HCT116 (cell line): ENCODE measurements around the gene ATP1A4. TPM values are rescaled to one million over a fixed set of nuclear protein-coding genes. Genes with fewer than 3 reads are reported as not detected.

Experiments
- ATAC-seq: fragments of 200-7000 bp; cut with Tn5 transposase; 2 replicates; pipeline ENCODE4 v1.9.1; 2020; ENCODE audit warnings: mild to moderate bottlenecking, moderate library complexity
- BruUV-seq: library from RNA; stranded (reverse); fragments of 400-500 nt; replicated peaks from 2 replicates; lab custom pipeline; 2021; lab: Mats Ljungman, UMichigan
- CTCF ChIA-PET: fragments of 300-600 bp; sonication (Branson Sonifier 250); formaldehyde crosslinking; loops from one replicate; lab custom pipeline; 2021; ENCODE audit warnings: antibody characterized with exemption; lab: Charles Lee
- POLR2A ChIA-PET: fragments of 300-600, 350-600 bp; sonication (Branson Sonifier 250); formaldehyde crosslinking; loops from one replicate; lab custom pipeline; 2021; ENCODE audit warnings: antibody characterized with exemption; lab: Charles Lee
- RAD21 ChIA-PET, 2 experiments: fragments of 300-600 bp; sonication (Branson Sonifier 250); formaldehyde crosslinking; loops; one replicate each; lab custom pipeline; 2023; ENCODE audit warnings: low total read pairs in 2 of 2; ENCODE audit not compliant: uncharacterized antibody in 2 of 2, unreplicated experiment in 2 of 2, low non-redundant PET in 1 of 2; lab: Charles Lee
- DNase-seq: peaks from one replicate; pipeline ENCODE4 v3.0.0-alpha.2; 2010; ENCODE audit warnings: low read depth, low spot score
- H2AFZ ChIP-seq: fragments of 200-600 bp; shearing (Covaris generic), sonication (generic); 2 replicates; pipeline ENCODE4 v1.6.1; 2017; ENCODE audit warnings: low read depth, mixed run types, mixed read lengths, antibody characterized with exemption, low read length; ENCODE audit not compliant: poor library complexity, severe bottlenecking
- H3K27ac ChIP-seq: 2 replicates; pipeline ENCODE4 v1.5.1; 2012; ENCODE audit warnings: low read depth, low read length
- H3K27me3 ChIP-seq: fragments of 200-600 bp; sonication (generic); 2 replicates; pipeline ENCODE4 v1.6.1; 2016; ENCODE audit warnings: mixed run types, low read length, mixed read lengths; ENCODE audit not compliant: insufficient read depth
- H3K36me3 ChIP-seq, 2 experiments: fragments of 200-500 bp in 1 of 2; fragments of 200-600 bp in 1 of 2; sonication (Bioruptor generic) in 1 of 2; sonication (generic) in 1 of 2; 2 replicates each; pipeline versions ENCODE4 v1.5.1 to v1.6.1; 2014 to 2016; ENCODE audit warnings: low read length in 2 of 2, inconsistent platforms in 1 of 2, mixed read lengths in 1 of 2, mixed run types in 1 of 2; ENCODE audit not compliant: insufficient read depth in 2 of 2, control insufficient read depth in 1 of 2
- H3K4me1 ChIP-seq, 2 experiments: fragments of 200-600 bp in 1 of 2; sonication (generic) in 1 of 2; 2 replicates each; pipeline versions ENCODE4 v1.5.1 to v1.6.1; 2012 to 2017; ENCODE audit warnings: low read length in 2 of 2, inconsistent platforms in 1 of 2, mild to moderate bottlenecking in 1 of 2, mixed read lengths in 1 of 2, mixed run types in 1 of 2, moderate library complexity in 1 of 2; ENCODE audit not compliant: insufficient read depth in 2 of 2, control insufficient read depth in 1 of 2
- H3K4me2 ChIP-seq: fragments of 200-600 bp; sonication (generic); 2 replicates; pipeline ENCODE4 v1.6.1; 2017; ENCODE audit warnings: mixed run types, low read length, mixed read lengths
- H3K4me3 ChIP-seq, 2 experiments: fragments of 200-600 bp in 1 of 2; sonication (generic) in 1 of 2; replicated peaks in 1 of 2; 2 replicates each; pipeline ENCODE4 v1.5.1; 2011 to 2016; ENCODE audit warnings: low read length in 2 of 2, control low read depth in 1 of 2, low read depth in 1 of 2, mild to moderate bottlenecking in 1 of 2, mixed read lengths in 1 of 2, mixed run types in 1 of 2
- H3K79me2 ChIP-seq: fragments of 200-600 bp; sonication (generic); 2 replicates; pipeline ENCODE4 v1.6.1; 2017; ENCODE audit warnings: mild to moderate bottlenecking, mixed run types, low read length, moderate library complexity, mixed read lengths; ENCODE audit not compliant: insufficient read depth
- H3K9ac ChIP-seq: fragments of 200-600 bp; sonication (generic); 2 replicates; pipeline ENCODE4 v1.6.1; 2016; ENCODE audit warnings: low read length, mixed read lengths
- H3K9me2 ChIP-seq: fragments of 200-600 bp; sonication (generic), shearing (Covaris generic); 2 replicates; pipeline ENCODE4 v1.6.1; 2017; ENCODE audit warnings: mixed run types, mild to moderate bottlenecking, moderate library complexity; ENCODE audit not compliant: insufficient read depth
- H3K9me3 ChIP-seq, 2 experiments: fragments of 200-500 bp in 1 of 2; fragments of 200-600 bp in 1 of 2; sonication (Bioruptor generic) in 1 of 2; sonication (generic) in 1 of 2; 2 replicates each; pipeline ENCODE4 v1.6.1; 2014 to 2017; ENCODE audit warnings: low read length in 2 of 2, mixed read lengths in 2 of 2, inconsistent platforms in 1 of 2, low read depth in 1 of 2, mild to moderate bottlenecking in 1 of 2, mixed run types in 1 of 2, moderate library complexity in 1 of 2; ENCODE audit not compliant: control insufficient read depth in 1 of 2, insufficient read depth in 1 of 2
- H4K20me1 ChIP-seq: fragments of 200-600 bp; sonication (generic), shearing (Covaris generic); 2 replicates; pipeline ENCODE4 v1.6.1; 2017; ENCODE audit warnings: mixed run types, mild to moderate bottlenecking, moderate library complexity; ENCODE audit not compliant: insufficient read depth
- CBX3 ChIP-seq: IDR thresholded peaks from 2 replicates; pipeline ENCODE4 v1.6.1; 2012; ENCODE audit warnings: low read depth
- EGR1 ChIP-seq: IDR thresholded peaks from 2 replicates; pipeline ENCODE4 v1.6.1; 2012; ENCODE audit warnings: low read depth
- EZH2 ChIP-seq: fragments of 200-600 bp; sonication (generic); IDR thresholded peaks from 2 replicates; pipeline ENCODE4 v1.6.1; 2017; ENCODE audit warnings: antibody characterized with exemption, mixed run types
- JUND ChIP-seq: IDR thresholded peaks from 2 replicates; pipeline ENCODE4 v1.6.1; 2012
- MAX ChIP-seq: IDR thresholded peaks from 2 replicates; pipeline ENCODE4 v1.6.1; 2012
- RAD21 ChIP-seq: IDR thresholded peaks from 2 replicates; pipeline ENCODE4 v1.6.1; 2012; ENCODE audit warnings: low read depth, mild to moderate bottlenecking
- SIN3A ChIP-seq: IDR thresholded peaks from 2 replicates; pipeline ENCODE4 v1.6.1; 2012; ENCODE audit warnings: low read depth
- SRF ChIP-seq: IDR thresholded peaks from 2 replicates; pipeline ENCODE4 v1.6.1; 2012; ENCODE audit warnings: low read depth
- YY1 ChIP-seq: IDR thresholded peaks from 2 replicates; pipeline ENCODE4 v1.6.1; 2011; ENCODE audit warnings: low read length, low read depth, moderate library complexity, mild to moderate bottlenecking; ENCODE audit not compliant: insufficient replicate concordance; ENCODE audit errors: extremely low read depth
- ZFX ChIP-seq: fragments of 450-650 bp; IDR thresholded peaks from 2 replicates; pipeline ENCODE4 v1.6.1; 2017
- intact Hi-C: fragments of 100-400 bp; cut with micrococcal nuclease; formaldehyde crosslinking; loops from 2 replicates; pipeline ENCODE4 v1.10.0; 2022
- total RNA-seq: library from RNA; stranded (reverse); gene quantifications from one replicate; pipeline ENCODE4 v1.2.1, GENCODE V29; 2021; ENCODE audit not compliant: unreplicated experiment
- TF ChIP-seq, protein P1 (sequence below), 3 experiments: fragments of 200-600 bp in 1 of 3; sonication (generic) in 1 of 3; IDR thresholded peaks in 2 of 3; conservative IDR thresholded peaks in 1 of 3; 2 replicates each; pipeline ENCODE4 v1.5.1; 2012 to 2017; ENCODE audit warnings: low read depth in 2 of 3, low read length in 2 of 3, antibody characterized with exemption in 1 of 3, borderline replicate concordance in 1 of 3, control low read depth in 1 of 3, mild to moderate bottlenecking in 1 of 3, mixed read lengths in 1 of 3, mixed run types in 1 of 3, moderate library complexity in 1 of 3; ENCODE audit not compliant: insufficient read depth in 1 of 3

ATP1A4 gene
- total RNA-seq, 1 experiment from 2014 or later: not detected

- intact Hi-C loops: loop anchor here (1.0 to 2.0 kb wide), 2 partner anchors 62 to 89 kb away; no protein-coding TSS in a partner anchor
- H3K4me1 ChIP-seq: no peaks in the 10 kb centered on the region
- H4K20me1 ChIP-seq: no peaks in the 10 kb centered on the region
- RAD21 ChIA-PET: no interaction called here
- no peaks in the 10 kb centered on the region for H3K9me2 ChIP-seq
- TF ChIP-seq YY1: no peak
- no peak for TF ChIP-seq JUND
- TF ChIP-seq MAX: no peak
- TF ChIP-seq EGR1: no peak
- TF ChIP-seq SRF: no peak
- no peak for TF ChIP-seq ZFX
- H3K9ac ChIP-seq: no peak overlapping the region
- H3K4me3 ChIP-seq: no peak overlapping the region
- no peak for ATAC-seq
- no peaks in the 10 kb centered on the region for H3K79me2 ChIP-seq
- H3K27ac ChIP-seq: no peak overlapping the region
- no peaks in the 10 kb centered on the region for H3K27me3 ChIP-seq
- DNase-seq: no peak
- no peak overlapping the region for H2AFZ ChIP-seq
- POLR2A ChIA-PET: no interaction called here
- no peaks in the 10 kb centered on the region for H3K9me3 ChIP-seq
- CTCF ChIA-PET: interaction anchor here (1.1 to 1.7 kb wide), 5 partner anchors 54 to 214 kb away, joined by 3 to 13 read pairs (median 5); no protein-coding TSS in a partner anchor
- no peaks in the 10 kb centered on the region for H3K36me3 ChIP-seq
- BruUV-seq: no TSS peak
- no peak overlapping the region for H3K4me2 ChIP-seq
Observed at GRCh38 chr1:160162931-160163330, 11.5 kb downstream of the ATP1A4 start.

DNA sequence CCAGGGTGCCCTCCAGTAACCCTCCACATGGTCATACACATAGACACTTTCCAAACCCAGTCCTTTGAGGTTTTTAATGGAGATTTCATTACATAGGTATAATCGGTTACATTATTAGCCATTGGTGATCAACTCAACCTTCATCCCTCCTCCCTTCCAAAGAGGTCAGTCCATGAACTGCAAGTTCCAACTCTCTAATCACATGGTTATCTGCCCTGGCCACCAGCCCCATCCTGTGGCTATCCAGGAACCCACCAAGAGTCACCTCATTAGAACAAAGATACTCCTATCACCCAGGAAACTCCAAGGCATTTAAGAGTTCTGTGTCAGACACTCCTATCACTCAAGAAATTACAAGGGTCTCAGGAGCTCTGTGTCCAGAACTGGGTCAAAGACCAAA lies 12.2 kb downstream of the ATP1A4 start:
- Histone ChIP-seq H2AFZ (no peak overlapping the region), H3K9me2 (no peaks in the 10 kb centered on the region), H3K4me2 (no peak overlapping the region), H3K9me3 (no peaks in the 10 kb centered on the region), H3K9ac (no peak overlapping the region), H3K36me3 (no peaks in the 10 kb centered on the region), H3K4me3 (no peak overlapping the region), H3K4me1 (no peaks in the 10 kb centered on the region), H3K79me2 (no peaks in the 10 kb centered on the region), H3K27ac (no peak overlapping the region), H3K27me3 (no peaks in the 10 kb centered on the region), H4K20me1 (no peaks in the 10 kb centered on the region)
- intact Hi-C loops: loop anchor here (2.0 kb wide), 1 partner anchor 63 kb away; no protein-coding TSS in a partner anchor
- DNase-seq (no peak), ATAC-seq (peak; percentile 64)
- RAD21 ChIA-PET: no interaction called here
- TF ChIP-seq SIN3A (no peak), EZH2 (no peak), RAD21 (peak; percentile 42), CBX3 (no peak)
- TF ChIP-seq, protein P1, sequence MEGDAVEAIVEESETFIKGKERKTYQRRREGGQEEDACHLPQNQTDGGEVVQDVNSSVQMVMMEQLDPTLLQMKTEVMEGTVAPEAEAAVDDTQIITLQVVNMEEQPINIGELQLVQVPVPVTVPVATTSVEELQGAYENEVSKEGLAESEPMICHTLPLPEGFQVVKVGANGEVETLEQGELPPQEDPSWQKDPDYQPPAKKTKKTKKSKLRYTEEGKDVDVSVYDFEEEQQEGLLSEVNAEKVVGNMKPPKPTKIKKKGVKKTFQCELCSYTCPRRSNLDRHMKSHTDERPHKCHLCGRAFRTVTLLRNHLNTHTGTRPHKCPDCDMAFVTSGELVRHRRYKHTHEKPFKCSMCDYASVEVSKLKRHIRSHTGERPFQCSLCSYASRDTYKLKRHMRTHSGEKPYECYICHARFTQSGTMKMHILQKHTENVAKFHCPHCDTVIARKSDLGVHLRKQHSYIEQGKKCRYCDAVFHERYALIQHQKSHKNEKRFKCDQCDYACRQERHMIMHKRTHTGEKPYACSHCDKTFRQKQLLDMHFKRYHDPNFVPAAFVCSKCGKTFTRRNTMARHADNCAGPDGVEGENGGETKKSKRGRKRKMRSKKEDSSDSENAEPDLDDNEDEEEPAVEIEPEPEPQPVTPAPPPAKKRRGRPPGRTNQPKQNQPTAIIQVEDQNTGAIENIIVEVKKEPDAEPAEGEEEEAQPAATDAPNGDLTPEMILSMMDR (IDR thresholded peaks at IDR 0.05 in 2 of 3, conservative IDR thresholded peaks at IDR 0.05 in 1 of 3; ENCODE audit: borderline replicate concordance in 1 of 3, insufficient read depth in 1 of 3, low read depth in 2 of 3, low read length in 2 of 3): peak; percentile 12 to 37 (median 15); a peak in 3 of 6 replicates
- CTCF ChIA-PET: interaction anchor here (1.5 kb wide), 1 partner anchor 56 kb away, joined by 3 read pairs; no protein-coding TSS in a partner anchor
- no TSS peak for BruUV-seq
- POLR2A ChIA-PET: no interaction called here
